ENCODE data around the gene DOK3.
"Not testable (repeated sequence)": the region's sequence is repeated elsewhere in the genome, so short reads cannot be mapped to it uniquely, and the experiment has no call there.

DOK3 gene

GRCh38 chr5:177487144-177487543, 22.5 kb downstream of the DOK3 start:
- no peak for DNase-seq (ENCODE audit: low spot score)
- in situ Hi-C loops (cut with MboI; ENCODE audit: low sequenced_read_pairs, unreplicated experiment): no loop called here
- TF ChIP-seq, protein P1, sequence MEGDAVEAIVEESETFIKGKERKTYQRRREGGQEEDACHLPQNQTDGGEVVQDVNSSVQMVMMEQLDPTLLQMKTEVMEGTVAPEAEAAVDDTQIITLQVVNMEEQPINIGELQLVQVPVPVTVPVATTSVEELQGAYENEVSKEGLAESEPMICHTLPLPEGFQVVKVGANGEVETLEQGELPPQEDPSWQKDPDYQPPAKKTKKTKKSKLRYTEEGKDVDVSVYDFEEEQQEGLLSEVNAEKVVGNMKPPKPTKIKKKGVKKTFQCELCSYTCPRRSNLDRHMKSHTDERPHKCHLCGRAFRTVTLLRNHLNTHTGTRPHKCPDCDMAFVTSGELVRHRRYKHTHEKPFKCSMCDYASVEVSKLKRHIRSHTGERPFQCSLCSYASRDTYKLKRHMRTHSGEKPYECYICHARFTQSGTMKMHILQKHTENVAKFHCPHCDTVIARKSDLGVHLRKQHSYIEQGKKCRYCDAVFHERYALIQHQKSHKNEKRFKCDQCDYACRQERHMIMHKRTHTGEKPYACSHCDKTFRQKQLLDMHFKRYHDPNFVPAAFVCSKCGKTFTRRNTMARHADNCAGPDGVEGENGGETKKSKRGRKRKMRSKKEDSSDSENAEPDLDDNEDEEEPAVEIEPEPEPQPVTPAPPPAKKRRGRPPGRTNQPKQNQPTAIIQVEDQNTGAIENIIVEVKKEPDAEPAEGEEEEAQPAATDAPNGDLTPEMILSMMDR (IDR thresholded peaks at IDR 0.05; ENCODE audit: borderline replicate concordance, control extremely low read depth, extremely low read depth, insufficient read depth, missing control alignments): no peak

DNA sequence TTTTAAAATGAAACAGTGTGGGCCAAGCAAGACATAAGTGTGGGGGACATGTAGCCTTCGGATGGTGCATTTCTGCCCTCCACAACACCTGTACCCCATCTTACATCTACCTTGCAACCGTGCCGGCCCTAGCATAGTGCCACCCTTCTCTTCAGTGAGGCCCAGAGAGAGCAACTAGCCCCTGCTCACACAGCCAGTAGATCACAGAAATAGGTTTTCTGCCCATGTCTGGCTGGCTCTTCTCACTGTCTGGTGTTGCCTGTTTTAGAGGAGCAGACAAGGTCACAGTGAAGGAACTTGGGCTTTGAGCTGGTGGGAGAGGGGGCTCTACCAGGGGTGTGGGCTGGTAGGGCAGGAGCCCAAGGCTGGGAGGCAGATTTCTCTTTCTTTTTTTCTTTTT, 23.4 kb downstream of the DOK3 start:
- TF ChIP-seq, protein P1 (IDR thresholded peaks at IDR 0.05; ENCODE audit: borderline replicate concordance, control extremely low read depth, extremely low read depth, insufficient read depth, missing control alignments): no peak
- in situ Hi-C loops (cut with MboI; ENCODE audit: low sequenced_read_pairs, unreplicated experiment): no loop called here
- no peak for DNase-seq (ENCODE audit: low spot score)

DNA sequence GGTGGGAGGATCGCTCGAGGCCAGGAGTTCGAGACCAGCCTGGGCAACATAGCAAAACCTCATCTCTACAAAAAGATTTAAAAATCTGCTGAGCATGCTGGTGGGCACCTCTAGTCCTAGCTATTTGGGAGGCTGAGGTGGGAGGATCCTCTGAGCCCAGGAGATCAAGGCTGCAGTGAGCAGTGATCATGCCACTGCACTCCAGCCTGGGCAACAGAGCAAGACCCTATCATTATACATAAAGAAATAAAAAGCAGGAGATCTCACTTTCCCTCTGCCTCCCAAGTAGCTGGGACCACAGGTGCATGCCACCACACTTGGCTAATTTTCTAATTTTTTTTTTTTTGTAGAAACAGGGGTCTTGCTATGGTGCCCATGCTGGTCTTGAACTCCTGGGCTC, 23.9 kb downstream of the DOK3 start:
- DNase-seq (ENCODE audit: low spot score); in situ Hi-C loops (cut with MboI; ENCODE audit: low sequenced_read_pairs, unreplicated experiment): not testable (repeated sequence)

DNA sequence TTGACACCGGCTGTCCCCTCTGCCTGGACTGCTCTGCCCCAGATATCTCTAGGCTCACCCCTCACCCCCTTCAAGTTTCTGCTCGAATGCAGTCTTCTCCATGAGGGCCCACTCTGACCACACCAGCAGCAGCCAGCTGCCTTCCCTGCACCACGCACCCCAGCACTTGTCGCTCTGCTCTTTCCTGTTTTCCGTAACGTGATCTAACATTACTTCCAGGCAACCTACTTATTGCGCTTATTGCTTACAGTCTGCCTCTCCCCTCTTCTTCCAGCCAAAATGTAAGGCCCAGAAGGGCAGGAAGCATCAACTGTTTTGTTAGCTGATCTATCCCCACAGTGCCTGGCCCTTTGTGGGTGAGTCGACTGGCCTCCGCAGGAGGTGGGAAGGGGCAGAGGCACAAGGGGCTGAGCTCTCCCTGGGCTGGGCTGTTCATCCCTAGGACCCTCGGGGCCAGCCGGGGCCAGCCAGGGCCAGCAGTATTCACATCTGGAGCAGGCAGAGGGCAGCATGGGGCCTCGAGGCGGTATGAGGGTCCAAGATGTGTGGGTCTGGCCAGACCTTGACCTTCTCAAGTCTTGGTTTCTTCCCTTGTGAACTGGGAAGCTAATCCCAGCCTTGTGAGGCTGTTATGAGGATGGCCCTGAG, 24.6 kb downstream of the DOK3 start:
- TF ChIP-seq, protein P1 (IDR thresholded peaks at IDR 0.05; ENCODE audit: borderline replicate concordance, control extremely low read depth, extremely low read depth, insufficient read depth, missing control alignments): no peak
- in situ Hi-C loops (cut with MboI; ENCODE audit: low sequenced_read_pairs, unreplicated experiment): no loop called here
- DNase-seq (ENCODE audit: low spot score): no peak

DNA sequence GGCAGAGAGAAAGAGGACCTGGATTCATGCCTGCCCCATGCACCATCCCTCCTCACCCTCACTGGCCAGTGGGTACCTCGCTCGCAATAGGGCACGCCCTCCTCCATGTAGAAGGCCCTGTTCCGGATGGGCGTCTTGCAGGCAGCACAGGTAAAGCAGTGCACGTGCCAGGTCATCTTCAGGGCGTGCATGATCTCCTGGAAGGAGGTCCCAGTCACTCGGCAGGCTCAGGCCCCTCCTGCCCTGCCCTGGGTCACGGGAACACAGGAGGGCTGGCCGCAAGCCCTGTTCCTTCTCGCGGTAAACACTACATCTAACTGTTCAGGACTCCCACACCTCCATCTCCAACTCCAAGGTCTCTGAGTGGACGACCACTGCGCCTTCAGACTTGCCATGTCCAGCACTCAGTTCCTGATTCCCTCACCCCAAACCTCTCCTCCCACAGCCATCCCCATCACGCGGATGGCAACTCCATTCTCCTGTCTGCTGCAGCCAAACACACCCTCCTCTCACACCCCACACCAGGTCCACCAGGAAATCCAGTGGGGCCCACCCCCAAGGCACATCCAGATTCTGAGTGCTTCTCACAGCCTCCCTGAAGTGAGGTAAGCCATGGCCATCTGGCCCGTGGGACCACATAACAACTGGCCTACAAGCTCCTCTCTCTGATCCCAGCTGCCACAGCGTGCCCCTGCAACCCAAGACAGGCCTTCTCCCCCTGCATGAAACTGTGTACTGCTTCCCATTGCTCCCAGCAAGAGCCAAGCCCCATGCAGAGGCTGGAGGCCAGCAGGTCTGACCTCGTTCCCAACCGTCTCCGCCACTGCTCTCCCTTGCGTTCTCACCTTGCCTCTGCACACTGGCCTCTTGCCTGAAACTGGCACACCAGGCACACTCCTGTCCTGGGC, 25.4 kb downstream of the DOK3 start:
- DNase-seq (ENCODE audit: low spot score): no peak
- TF ChIP-seq, protein P1 (IDR thresholded peaks at IDR 0.05; ENCODE audit: borderline replicate concordance, control extremely low read depth, extremely low read depth, insufficient read depth, missing control alignments): no peak
- in situ Hi-C loops (cut with MboI; ENCODE audit: low sequenced_read_pairs, unreplicated experiment): no loop called here

DNA sequence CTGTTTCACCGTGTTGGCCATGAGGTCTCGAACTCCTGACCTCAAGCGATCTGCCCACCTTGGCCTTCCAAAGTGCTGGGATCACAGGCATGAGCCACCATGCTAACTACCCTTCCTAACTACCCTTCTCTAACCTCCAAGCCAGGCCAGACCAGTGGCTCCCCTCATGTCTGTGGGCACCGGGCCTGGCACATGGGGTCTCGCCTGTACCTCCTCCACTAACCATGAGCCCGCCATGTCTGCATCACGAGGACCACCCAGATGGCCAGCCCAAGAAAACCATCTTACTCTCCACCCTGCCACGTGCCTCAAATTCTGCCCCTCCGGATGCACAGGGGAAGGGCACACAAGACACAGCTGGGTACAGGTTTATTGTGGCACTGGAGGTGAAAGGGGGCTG, 26.6 kb downstream of the DOK3 start:
- in situ Hi-C loops (cut with MboI; ENCODE audit: low sequenced_read_pairs, unreplicated experiment): no loop called here
- no peak for DNase-seq (ENCODE audit: low spot score)
- TF ChIP-seq, protein P1 (IDR thresholded peaks at IDR 0.05; ENCODE audit: borderline replicate concordance, control extremely low read depth, extremely low read depth, insufficient read depth, missing control alignments): no peak

GRCh38 chr5:177482359-177482795, 27.2 kb downstream of the DOK3 start:
- no peak for DNase-seq (ENCODE audit: low spot score)
- in situ Hi-C loops (cut with MboI; ENCODE audit: low sequenced_read_pairs, unreplicated experiment): no loop called here
- TF ChIP-seq, protein P1 (IDR thresholded peaks at IDR 0.05; ENCODE audit: borderline replicate concordance, control extremely low read depth, extremely low read depth, insufficient read depth, missing control alignments): no peak

All from GM13976 (cell line).